Hepatocyte (in vitro differentiated cells): ENCODE data around the gene PLXNB3. TPM values are rescaled to one million over a fixed set of nuclear protein-coding genes. Genes with fewer than 3 reads are reported as not detected.
"Not testable (repeated sequence)": the region's sequence is repeated elsewhere in the genome, so short reads cannot be mapped to it uniquely, and the experiment has no call there.

Experiments used
- DNase-seq: peaks from one replicate; pipeline ENCODE4 v3.0.0-alpha.2; 2016; ENCODE audit warnings: low spot score
- H2AFZ ChIP-seq: fragments of 200-600 bp; sonication (generic); 2 replicates; pipeline ENCODE4 v1.6.0; 2016; ENCODE audit warnings: antibody characterized with exemption, mild to moderate bottlenecking
- H3K27ac ChIP-seq: fragments of 200-600 bp; sonication (generic); 2 replicates; pipeline ENCODE4 v1.5.1; 2016; ENCODE audit warnings: mild to moderate bottlenecking
- H3K27me3 ChIP-seq: fragments of 200-600 bp; sonication (generic); 2 replicates; pipeline ENCODE4 v1.6.1; 2016
- H3K36me3 ChIP-seq: fragments of 200-600 bp; sonication (generic); replicated peaks from 2 replicates; pipeline ENCODE4 v1.5.1; 2016; ENCODE audit warnings: low read depth; ENCODE audit not compliant: insufficient read depth
- H3K4me1 ChIP-seq: fragments of 200-600 bp; sonication (generic); 2 replicates; pipeline ENCODE4 v1.5.1; 2016; ENCODE audit warnings: mild to moderate bottlenecking, moderate library complexity; ENCODE audit not compliant: insufficient read depth
- H3K4me2 ChIP-seq: fragments of 200-600 bp; sonication (generic); 2 replicates; pipeline ENCODE4 v1.6.0; 2016
- H3K4me3 ChIP-seq: fragments of 200-600 bp; sonication (generic); 2 replicates; pipeline ENCODE4 v1.5.1; 2016; ENCODE audit warnings: mild to moderate bottlenecking
- H3K79me2 ChIP-seq: fragments of 200-600 bp; sonication (generic); 2 replicates; pipeline ENCODE4 v1.6.0; 2017; ENCODE audit warnings: mild to moderate bottlenecking
- H3K9me2 ChIP-seq: fragments of 200-600 bp; sonication (generic); replicated peaks from 2 replicates; pipeline ENCODE4 v1.6.0; 2017; ENCODE audit warnings: mild to moderate bottlenecking; ENCODE audit not compliant: insufficient read depth
- H3K9me3 ChIP-seq: fragments of 200-600 bp; sonication (generic); 2 replicates; pipeline ENCODE4 v1.5.1; 2016; ENCODE audit warnings: low read depth, mild to moderate bottlenecking
- H4K20me1 ChIP-seq: fragments of 200-600 bp; sonication (generic); 2 replicates; pipeline ENCODE4 v1.6.0; 2016; ENCODE audit warnings: mild to moderate bottlenecking; ENCODE audit not compliant: insufficient read depth, poor library complexity, severe bottlenecking
- CTCF ChIP-seq: fragments of 200-600 bp; sonication (generic); IDR thresholded peaks from 2 replicates; pipeline ENCODE4 v1.5.1; 2016; ENCODE audit warnings: antibody characterized with exemption, mild to moderate bottlenecking; ENCODE audit not compliant: poor library complexity
- EZH2 ChIP-seq: fragments of 200-600 bp; sonication (generic); IDR thresholded peaks from 2 replicates; pipeline ENCODE4 v1.6.1; 2016; ENCODE audit warnings: antibody characterized with exemption, mild to moderate bottlenecking, borderline replicate concordance
- WGBS: methylation state at CpG from one replicate; pipeline ENCODE4 v1.1.6; 2016; ENCODE audit warnings: low lambda C conversion rate; ENCODE audit errors: missing lambda C conversion rate; 5-methylcytosine and 5-hydroxymethylcytosine counted together
- polyA plus RNA-seq: library from polyadenylated mRNA; unstranded; fragments of >200 nt; fragmentation: Nextera tagmentation; extraction: Ambion mirVana; gene quantifications from 2 replicates; pipeline ENCODE4 v1.2.1, GENCODE V29; 2016
- total RNA-seq: library from RNA; depleted of rRNA; stranded (reverse); fragments of >200 nt; gene quantifications from 2 replicates; pipeline ENCODE4 v1.2.3, GENCODE V29; 2014

The PLXNB3 gene
- total and polyA plus RNA-seq, 2 experiments from 2014 or later: 0.27 to 0.87 TPM

GRCh38 chrX:153742796-153743467 is 21.1 kb upstream of the PLXNB3 start:
- not testable (repeated sequence) for H3K36me3 ChIP-seq, H4K20me1 ChIP-seq, H3K79me2 ChIP-seq, H3K27me3 ChIP-seq, DNase-seq, H3K4me1 ChIP-seq, H3K4me3 ChIP-seq, H3K9me3 ChIP-seq, H2AFZ ChIP-seq, H3K9me2 ChIP-seq
- 83% methylated on average over 32 of the region's 32 CpGs for WGBS
- peak overlapping the region; percentile 68 for H3K4me2 ChIP-seq
- H3K27ac ChIP-seq: peak overlapping the region; percentile 23

- H3K27ac ChIP-seq: peak overlapping the region; percentile 23
- 55% methylated on average over 30 of the region's 35 CpGs for WGBS
Measured at GRCh38 chrX:153743468-153744209, 20.4 kb upstream of the PLXNB3 start.

GRCh38 chrX:153744210-153745066 is 19.6 kb upstream of the PLXNB3 start:
- H3K36me3 ChIP-seq: no peaks in the 10 kb centered on the region
- 58% methylated on average over 32 of the region's 38 CpGs for WGBS
- no peaks in the 10 kb centered on the region for H3K9me2 ChIP-seq
- H3K27me3 ChIP-seq: no peaks in the 10 kb centered on the region
- no peak overlapping the region for H3K27ac ChIP-seq
- no peak for DNase-seq
- no peaks in the 10 kb centered on the region for H3K79me2 ChIP-seq
- H3K4me3 ChIP-seq: no peak overlapping the region
- H3K4me1 ChIP-seq: no peaks in the 10 kb centered on the region
- TF ChIP-seq EZH2: no peak
- TF ChIP-seq CTCF: peak; percentile 20
- no peak overlapping the region for H2AFZ ChIP-seq
- peak overlapping the region; percentile 68 for H3K4me2 ChIP-seq
- H3K9me3 ChIP-seq: no peaks in the 10 kb centered on the region
- H4K20me1 ChIP-seq: no peaks in the 10 kb centered on the region

More at GRCh38 chrX:153743468-153744209, 20.4 kb upstream of the PLXNB3 start:
- H3K4me1 ChIP-seq, H3K9me2 ChIP-seq, H3K79me2 ChIP-seq, H2AFZ ChIP-seq, H3K27me3 ChIP-seq, H4K20me1 ChIP-seq, H3K4me3 ChIP-seq, H3K9me3 ChIP-seq, H3K36me3 ChIP-seq: not testable (repeated sequence)
- peak overlapping the region; percentile 68 for H3K4me2 ChIP-seq
- peak; percentile 16 for TF ChIP-seq CTCF
- peak; percentile 61 for DNase-seq

- not testable (repeated sequence) for H3K79me2 ChIP-seq, H3K4me2 ChIP-seq, H3K4me1 ChIP-seq, H2AFZ ChIP-seq, H3K27ac ChIP-seq, H4K20me1 ChIP-seq, DNase-seq, H3K36me3 ChIP-seq, H3K9me2 ChIP-seq, H3K4me3 ChIP-seq, H3K27me3 ChIP-seq, H3K9me3 ChIP-seq
- 74% methylated on average over 3 of the region's 12 CpGs for WGBS
Measured at GRCh38 chrX:153745067-153745433, 19.0 kb upstream of the PLXNB3 start.
